IgD-negative memory B cell (primary cell): ENCODE measurements around the gene CUEDC1. TPM values are rescaled to one million over a fixed set of nuclear protein-coding genes. Genes with fewer than 3 reads are reported as not detected.
"Not testable (repeated sequence)": the region's sequence is repeated elsewhere in the genome, so short reads cannot be mapped to it uniquely, and the experiment has no call there.

Experiments
- H3K27ac Mint-ChIP-seq, 3 donors: one replicate each; pipeline ENCODE4 v1.8.0; 2020 to 2022; ENCODE audit warnings: mild to moderate bottlenecking in 3 of 3, mixed read lengths in 3 of 3, moderate library complexity in 1 of 3
- H3K27me3 Mint-ChIP-seq: one replicate; pipeline ENCODE4 v1.8.0; 2021; ENCODE audit warnings: mixed read lengths
- H3K36me3 Mint-ChIP-seq: one replicate; pipeline ENCODE4 v1.8.0; 2020; ENCODE audit warnings: mild to moderate bottlenecking, mixed read lengths
- H3K4me1 Mint-ChIP-seq, 3 donors: one replicate each; pipeline ENCODE4 v1.8.0; 2020 to 2022; ENCODE audit warnings: mixed read lengths in 3 of 3, mild to moderate bottlenecking in 1 of 3
- H3K4me3 Mint-ChIP-seq, 4 donors: one replicate each; pipeline ENCODE4 v1.8.0; 2020 to 2022; ENCODE audit warnings: mild to moderate bottlenecking in 4 of 4, mixed read lengths in 4 of 4, moderate library complexity in 3 of 4
- H3K9me3 Mint-ChIP-seq, 3 donors: one replicate each; pipeline ENCODE4 v1.8.0; 2020 to 2021; ENCODE audit warnings: mixed read lengths in 3 of 3, mild to moderate bottlenecking in 1 of 3
- polyA plus RNA-seq: library from polyadenylated mRNA; unstranded; fragments of 300-500 nt; fragmentation: Illumina TruSeq; gene quantifications from one replicate; pipeline ENCODE4 v1.2.3, GENCODE V29; 2021

Gene CUEDC1
- polyA plus RNA-seq, 1 donor from 2014 or later, result not detected

DNA sequence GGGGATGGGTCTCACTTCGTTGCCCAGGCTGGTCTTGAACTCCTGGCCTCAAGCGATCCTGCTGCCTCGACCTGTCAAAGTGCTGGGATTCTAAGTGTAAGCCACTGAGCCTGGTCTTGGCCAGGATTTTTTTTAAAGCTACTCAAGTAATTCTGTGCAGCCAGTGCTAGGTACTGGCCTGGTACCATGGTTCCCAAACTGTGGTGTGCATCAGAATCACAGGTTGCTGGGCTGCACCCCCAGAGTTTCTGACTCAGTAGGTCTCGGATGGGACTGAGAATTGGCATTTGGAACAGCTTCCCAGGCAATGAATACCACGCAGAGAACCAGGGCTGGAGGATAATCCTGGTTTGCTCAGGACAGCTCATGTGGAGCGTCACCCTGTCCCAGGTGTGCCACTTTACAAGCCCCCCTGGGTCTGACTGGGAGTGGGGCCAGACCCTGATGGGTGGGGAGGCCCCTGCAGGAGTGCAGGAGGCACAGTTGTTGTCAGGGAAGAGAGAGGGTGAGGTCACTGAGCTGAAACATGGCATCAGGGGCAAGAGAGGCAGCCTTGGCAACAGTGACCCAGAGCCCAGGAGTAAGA is 94.7 kb downstream of the CUEDC1 start:
- H3K27ac Mint-ChIP-seq, result peak overlapping the region in 2 of 3 donors; percentile 22 to 24
- H3K4me1 Mint-ChIP-seq, result peaks cover 6 to 11% (median 7%) of the 10 kb centered on the region in 3 donors
- no peaks in the 10 kb centered on the region for H3K36me3 Mint-ChIP-seq
- H3K4me3 Mint-ChIP-seq, result peak overlapping the region in 2 of 4 donors; percentile 77 to 88
- peaks cover 33% of the 10 kb centered on the region for H3K27me3 Mint-ChIP-seq
- H3K9me3 Mint-ChIP-seq, result no peaks in the 10 kb centered on the region

DNA sequence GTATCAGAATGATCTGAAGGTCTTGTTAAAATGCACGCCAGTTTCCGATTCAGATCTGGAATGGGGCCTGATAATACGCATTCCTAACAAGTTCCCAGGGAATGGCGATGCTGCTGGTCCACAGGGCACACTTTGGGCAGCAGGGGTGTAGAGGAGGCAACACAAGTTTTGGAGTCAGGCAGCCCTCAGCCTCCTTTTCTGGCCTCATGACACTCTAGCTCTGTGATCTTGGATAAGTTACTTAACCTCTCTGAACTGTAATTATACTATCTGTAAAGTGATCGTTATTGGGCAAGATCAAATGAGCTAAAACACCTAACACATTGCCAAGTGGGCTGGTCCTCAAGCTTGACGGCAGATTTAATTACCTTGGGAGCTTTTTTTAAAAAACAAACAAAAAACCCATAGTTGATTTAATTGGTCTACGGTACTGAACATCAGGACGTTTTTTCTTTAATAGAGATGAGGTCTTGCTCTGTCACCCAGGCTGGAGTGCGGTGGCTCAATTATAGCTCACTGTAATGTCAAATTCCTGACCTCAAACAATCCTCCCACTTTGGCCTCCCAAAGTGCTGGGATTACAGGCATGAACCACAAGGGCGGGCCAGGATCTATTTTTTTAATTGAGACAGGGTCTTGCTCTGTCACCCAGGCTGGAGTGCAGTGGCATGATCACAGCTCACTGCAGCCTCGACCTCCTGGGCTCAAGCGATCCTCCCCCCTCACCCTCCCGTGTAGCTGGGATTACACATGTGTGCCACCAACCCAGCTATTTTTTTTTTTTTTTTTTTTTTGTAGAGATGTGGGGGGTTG is 95.4 kb downstream of the CUEDC1 start:
- Mint-ChIP-seq H3K9me3 (no peaks in the 10 kb centered on the region), H3K4me1 (peaks cover 6 to 11% (median 7%) of the 10 kb centered on the region in 3 donors), H3K27me3 (peaks cover 33% of the 10 kb centered on the region), H3K27ac (peak overlapping the region in 1 of 3 donors; percentile 24), H3K36me3 (no peaks in the 10 kb centered on the region), H3K4me3 (peak overlapping the region in 2 of 4 donors; percentile 68 to 71)

DNA sequence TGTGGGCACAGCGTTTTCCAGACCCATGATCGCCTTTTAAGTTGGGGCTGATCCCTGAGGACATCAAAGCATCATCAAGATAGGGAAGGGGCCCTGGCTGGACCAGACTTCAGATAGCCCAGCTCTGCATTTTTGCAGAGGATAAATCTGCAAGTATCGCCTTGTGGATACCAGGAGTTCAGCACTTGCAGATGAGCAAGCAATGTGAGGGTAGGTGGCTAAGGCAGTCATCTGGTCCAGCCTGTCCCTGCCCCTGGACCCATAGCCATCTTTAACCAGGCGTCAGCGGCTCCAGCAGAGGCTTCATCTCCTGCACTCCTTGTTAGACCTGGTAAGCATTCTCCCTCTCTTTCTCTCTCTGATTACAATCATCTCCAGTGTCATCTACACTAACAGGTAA is 96.4 kb downstream of the CUEDC1 start:
- no peaks in the 10 kb centered on the region for H3K36me3 Mint-ChIP-seq
- no peak overlapping the region for H3K27ac Mint-ChIP-seq
- H3K4me1 Mint-ChIP-seq, result peaks cover 6 to 9% (median 7%) of the 10 kb centered on the region in 3 donors
- peaks cover 33% of the 10 kb centered on the region for H3K27me3 Mint-ChIP-seq
- no peak overlapping the region for H3K4me3 Mint-ChIP-seq
- H3K9me3 Mint-ChIP-seq, result no peaks in the 10 kb centered on the region

DNA sequence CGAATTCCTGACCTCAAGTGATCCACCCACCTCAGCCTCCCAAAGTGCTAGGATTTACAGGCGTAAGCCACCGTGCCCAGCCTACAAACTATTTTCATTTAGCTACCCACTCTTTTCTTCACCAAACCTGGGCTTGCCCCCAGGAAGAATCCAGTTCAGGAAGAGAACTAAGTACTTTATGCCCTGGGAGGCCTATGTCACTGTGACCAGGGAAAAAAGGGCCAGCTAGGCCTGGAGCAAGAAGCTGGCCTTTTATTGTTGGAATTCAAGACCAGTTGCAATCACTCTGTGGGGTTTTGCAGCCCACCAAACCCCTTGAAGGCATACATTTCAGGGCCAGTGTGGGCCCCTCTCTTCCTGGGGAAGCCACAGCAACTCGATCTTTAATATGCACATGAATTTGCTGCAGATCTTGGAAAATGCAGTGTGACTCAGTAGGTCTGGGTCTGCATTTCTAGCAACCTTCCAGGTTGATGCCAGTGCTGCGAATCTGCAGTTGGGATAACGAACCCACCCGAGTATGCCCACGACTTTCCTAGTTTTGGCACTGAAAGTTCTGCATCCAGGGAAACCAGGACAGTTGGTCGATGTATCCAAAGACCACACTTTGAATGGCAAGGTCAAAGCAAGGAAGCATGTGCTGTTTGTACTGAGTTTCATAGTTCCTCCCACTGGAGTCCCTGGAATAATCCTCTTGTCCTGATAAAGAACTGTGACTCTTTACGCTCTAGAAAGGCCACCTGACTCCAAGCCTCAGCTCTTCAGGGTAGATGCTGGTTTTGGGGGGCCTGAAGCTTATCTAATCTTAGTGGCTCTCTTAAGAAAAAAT is 98.2 kb downstream of the CUEDC1 start:
- Mint-ChIP-seq H3K36me3 (no peaks in the 10 kb centered on the region), H3K9me3 (no peaks in the 10 kb centered on the region), H3K4me1 (peaks cover 6 to 9% (median 7%) of the 10 kb centered on the region in 3 donors), H3K27me3 (peaks cover 25% of the 10 kb centered on the region), H3K27ac (no peak overlapping the region), H3K4me3 (no peak overlapping the region)

DNA sequence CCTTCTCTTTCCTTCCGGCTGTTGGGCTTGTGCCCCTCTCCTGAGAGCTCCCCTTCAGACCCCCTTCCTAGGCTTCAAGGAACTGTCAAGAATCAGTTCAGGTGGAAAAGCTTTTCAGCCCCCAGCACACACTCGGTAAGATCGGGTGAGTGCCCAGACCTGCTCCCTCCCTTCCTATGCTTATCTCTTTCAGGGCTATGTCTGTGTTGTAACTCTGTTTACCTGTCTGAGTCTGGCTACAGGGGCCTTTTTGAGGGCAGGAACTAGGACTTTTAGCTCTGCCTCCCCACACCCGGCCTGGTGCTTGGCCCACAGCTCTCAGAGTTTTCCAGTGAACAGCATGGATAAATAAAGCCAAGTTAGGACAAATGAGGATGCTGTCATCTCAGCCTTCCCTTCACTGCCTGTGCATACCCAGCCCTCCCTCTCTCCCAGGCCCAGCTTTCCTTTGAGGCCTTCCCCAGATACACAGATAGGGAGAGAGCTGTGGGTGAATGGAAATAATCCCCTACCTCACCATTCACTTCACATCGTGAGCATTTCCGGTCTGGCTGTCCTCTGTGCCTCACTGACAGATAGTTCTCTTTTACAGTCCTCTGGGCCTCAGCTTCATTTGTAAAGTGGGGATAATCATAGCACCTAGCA is 99.7 kb downstream of the CUEDC1 start:
- Mint-ChIP-seq H3K4me3 (peak overlapping the region in 2 of 4 donors; percentile 34 to 37), H3K4me1 (peaks cover 0 to 9% (median 8%) of the 10 kb centered on the region in 3 donors), H3K27me3 (peaks cover 15% of the 10 kb centered on the region), H3K9me3 (no peaks in the 10 kb centered on the region), H3K27ac (no peak overlapping the region), H3K36me3 (no peaks in the 10 kb centered on the region)

DNA sequence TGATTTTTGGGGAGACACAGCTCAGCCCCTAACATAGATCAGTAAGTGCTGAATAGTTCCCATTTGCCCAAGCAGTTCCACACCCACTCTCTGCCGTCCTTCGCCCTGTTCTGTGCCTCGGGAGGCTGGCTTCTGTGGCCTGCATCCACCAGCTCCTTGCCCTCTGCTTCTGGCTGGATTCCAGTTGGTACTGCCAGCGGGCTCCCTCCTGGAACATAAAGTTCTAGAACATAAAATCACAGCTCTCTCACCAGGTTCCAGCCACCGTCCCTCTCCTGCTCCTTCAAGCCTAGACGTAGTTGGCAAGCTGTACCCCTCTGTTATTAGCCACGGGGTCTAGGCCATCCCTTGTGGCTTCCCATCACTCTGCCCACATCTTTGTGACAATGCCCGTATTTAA is 101.5 kb downstream of the CUEDC1 start:
- Mint-ChIP-seq H3K27me3 (peaks cover 3% of the 10 kb centered on the region), H3K4me1 (peaks cover 11 to 22% (median 17%) of the 10 kb centered on the region in 3 donors), H3K36me3 (no peaks in the 10 kb centered on the region), H3K4me3 (peak overlapping the region in 2 of 4 donors; percentile 41 to 87), H3K9me3 (no peaks in the 10 kb centered on the region), H3K27ac (no peak overlapping the region)

DNA sequence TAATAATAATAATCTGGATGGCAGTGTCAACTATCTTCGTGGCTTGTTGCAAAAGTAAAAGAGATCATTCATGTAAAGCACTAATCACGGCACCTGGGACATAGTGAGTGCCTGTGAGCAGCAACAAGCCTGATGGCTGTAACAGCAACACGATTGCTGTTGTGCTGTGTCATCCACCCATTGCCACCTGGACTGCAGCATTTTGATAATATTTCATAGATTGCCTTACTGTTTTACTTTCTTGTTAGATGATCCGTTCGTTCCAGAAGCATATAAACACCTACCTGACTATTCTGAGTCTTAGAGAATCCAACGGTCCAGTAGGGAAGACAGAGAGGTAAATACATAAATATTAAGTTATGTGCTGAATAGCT is 102.3 kb downstream of the CUEDC1 start:
- Mint-ChIP-seq H3K27me3 (no peaks in the 10 kb centered on the region), H3K36me3 (no peaks in the 10 kb centered on the region), H3K4me1 (peaks cover 11 to 25% (median 19%) of the 10 kb centered on the region in 3 donors), H3K9me3 (no peaks in the 10 kb centered on the region), H3K27ac (no peak overlapping the region), H3K4me3 (peak overlapping the region in 1 of 4 donors; percentile 87)

DNA sequence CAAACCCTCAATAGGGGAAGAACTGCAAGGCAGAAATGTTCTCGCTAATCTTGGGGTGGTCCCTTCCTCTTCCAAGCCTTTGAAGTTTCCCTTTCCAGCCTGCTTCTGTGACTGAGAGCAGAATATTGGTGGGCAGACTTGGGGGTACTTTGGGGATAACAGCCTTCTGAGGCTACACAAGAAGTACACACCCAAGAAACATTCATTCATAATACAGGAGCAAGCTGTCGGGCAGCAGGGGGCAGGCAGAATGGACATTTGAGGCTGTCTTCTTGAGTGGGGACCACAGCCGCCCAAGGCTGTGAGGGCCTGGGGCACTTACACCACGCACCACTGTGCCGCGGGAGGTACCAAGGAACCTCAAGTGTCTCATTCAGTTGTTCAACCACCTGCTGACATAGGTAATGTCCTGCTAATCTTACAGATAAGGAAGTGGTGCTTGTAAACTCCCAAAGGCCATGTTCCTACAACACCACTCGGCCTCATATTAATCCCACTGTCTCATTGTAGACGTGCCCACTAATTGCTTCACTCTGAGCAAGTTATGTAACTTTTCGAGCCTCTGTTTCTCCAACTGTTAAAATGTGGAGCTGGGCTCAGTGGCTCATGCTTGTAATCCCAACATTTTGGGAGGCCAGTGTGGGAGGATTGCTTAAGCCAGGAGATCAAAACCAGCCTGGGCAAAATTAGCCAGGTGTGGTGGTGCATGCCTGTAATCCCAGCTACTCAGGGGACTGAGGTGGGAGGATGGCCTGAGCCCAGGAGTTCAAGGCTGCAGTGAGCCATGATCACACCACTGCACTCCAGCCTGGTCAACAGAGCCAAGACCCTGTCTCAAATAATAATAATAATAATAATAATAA is 102.9 kb downstream of the CUEDC1 start:
- H3K4me1 Mint-ChIP-seq, result peaks cover 11 to 25% (median 19%) of the 10 kb centered on the region in 3 donors
- no peaks in the 10 kb centered on the region for H3K9me3 Mint-ChIP-seq
- peak overlapping the region in 2 of 3 donors; percentile 64 to 92 for H3K27ac Mint-ChIP-seq
- no peaks in the 10 kb centered on the region for H3K27me3 Mint-ChIP-seq
- peak overlapping the region in 3 of 4 donors; percentile 63 to 87 (median 77) for H3K4me3 Mint-ChIP-seq
- H3K36me3 Mint-ChIP-seq, result no peaks in the 10 kb centered on the region

DNA sequence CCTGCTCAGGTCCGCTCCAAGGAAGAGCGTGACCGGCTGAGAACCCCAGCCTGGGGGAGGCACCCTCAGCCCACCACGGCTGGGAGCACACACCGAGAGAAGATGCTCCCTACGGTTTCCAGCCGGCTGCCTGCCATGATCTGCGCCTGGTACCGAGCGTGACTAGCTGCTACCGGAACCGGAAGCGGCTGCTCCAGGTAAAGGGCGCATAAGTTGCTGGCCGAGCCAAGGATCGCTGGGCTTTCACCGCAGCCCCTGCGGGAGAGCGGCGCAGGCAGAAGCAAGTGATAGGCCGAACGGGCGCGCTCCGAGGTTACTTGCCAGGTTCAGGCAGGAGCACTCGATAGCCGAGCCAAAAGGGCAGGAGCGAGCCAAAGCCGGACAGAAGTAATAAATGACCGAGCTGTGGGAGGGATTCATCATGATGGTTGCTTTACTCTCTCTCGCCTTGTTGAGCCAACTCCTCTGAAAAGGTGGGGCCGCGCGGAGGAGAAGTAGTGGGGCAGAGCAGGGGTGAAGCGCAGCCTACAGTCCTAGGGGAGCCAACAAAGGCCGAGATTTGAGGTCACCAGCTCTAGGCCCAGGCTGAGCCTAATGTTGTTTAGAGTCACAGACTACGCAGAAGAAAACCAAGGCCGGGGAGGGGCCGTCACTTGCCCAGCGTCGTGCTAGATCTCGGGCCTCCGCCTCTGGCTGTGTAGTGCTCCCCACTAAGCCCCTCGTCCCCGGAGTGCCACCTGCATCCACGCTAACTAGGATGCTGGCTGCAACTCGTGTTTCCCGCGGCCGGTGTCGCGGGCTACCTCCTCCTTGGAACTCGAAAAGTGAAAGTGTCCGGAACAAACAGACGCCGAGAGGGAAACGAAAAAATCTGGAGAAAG is 105.1 kb downstream of the CUEDC1 start, which contains the start of gene MRPS23:
MRPS23 (minus strand) TSS at position 171 of the 881 bp plus-strand sequence; CDS start at position 137, 34 bp downstream.
- H3K27ac Mint-ChIP-seq, result peak within 1 kb of the TSS; percentile 76 to 99 (median 95)
- no peaks in the 10 kb centered on the region for H3K9me3 Mint-ChIP-seq
- H3K27me3 Mint-ChIP-seq, result no peaks in the 10 kb centered on the region
- H3K36me3 Mint-ChIP-seq, result peaks cover 3% of the 10 kb centered on the region
- H3K4me1 Mint-ChIP-seq, result peaks cover 18 to 28% (median 21%) of the 10 kb centered on the region in 3 donors
- peak within 1 kb of the TSS; percentile 91 to 99 (median 96) for H3K4me3 Mint-ChIP-seq

DNA sequence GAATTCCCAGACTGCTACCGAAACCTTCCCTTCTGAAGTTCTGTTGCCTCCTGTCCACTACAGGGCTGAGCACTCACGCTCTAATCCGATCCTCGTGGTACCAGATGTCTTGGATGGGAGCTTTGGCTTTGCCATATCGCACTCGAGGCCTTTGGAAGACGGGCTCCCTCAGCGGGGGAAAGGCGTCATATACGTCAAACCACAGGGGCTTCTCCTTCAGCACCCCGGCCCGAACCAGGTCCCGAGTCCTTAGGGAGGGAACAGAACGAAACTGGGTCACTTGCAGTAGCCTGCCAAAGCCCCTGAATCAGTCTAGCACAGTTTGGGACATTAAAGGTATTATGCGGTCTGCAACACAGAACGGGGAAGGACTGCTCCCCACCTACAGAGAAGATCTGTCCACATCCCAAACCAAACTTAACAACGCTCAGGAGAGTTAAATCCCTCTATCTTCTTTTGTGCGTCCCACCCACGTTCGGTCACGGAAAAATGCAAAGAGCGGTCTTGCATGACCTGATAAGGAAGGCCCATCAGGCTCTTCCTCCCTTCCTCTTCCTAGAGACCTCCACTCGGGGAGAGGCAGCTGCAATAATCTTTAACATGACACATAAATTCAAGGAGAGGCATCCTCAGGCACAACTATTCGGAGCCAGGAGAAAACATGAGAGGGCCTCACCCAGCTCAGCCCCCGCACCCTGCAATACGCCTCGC is 105.9 kb downstream of the CUEDC1 start:
- peaks cover 18 to 28% (median 21%) of the 10 kb centered on the region in 3 donors for H3K4me1 Mint-ChIP-seq
- peaks cover 3% of the 10 kb centered on the region for H3K36me3 Mint-ChIP-seq
- H3K27ac Mint-ChIP-seq, result peak overlapping the region; percentile 76 to 99 (median 95)
- H3K27me3 Mint-ChIP-seq, result no peaks in the 10 kb centered on the region
- peak overlapping the region; percentile 91 to 99 (median 96) for H3K4me3 Mint-ChIP-seq
- no peaks in the 10 kb centered on the region for H3K9me3 Mint-ChIP-seq

DNA sequence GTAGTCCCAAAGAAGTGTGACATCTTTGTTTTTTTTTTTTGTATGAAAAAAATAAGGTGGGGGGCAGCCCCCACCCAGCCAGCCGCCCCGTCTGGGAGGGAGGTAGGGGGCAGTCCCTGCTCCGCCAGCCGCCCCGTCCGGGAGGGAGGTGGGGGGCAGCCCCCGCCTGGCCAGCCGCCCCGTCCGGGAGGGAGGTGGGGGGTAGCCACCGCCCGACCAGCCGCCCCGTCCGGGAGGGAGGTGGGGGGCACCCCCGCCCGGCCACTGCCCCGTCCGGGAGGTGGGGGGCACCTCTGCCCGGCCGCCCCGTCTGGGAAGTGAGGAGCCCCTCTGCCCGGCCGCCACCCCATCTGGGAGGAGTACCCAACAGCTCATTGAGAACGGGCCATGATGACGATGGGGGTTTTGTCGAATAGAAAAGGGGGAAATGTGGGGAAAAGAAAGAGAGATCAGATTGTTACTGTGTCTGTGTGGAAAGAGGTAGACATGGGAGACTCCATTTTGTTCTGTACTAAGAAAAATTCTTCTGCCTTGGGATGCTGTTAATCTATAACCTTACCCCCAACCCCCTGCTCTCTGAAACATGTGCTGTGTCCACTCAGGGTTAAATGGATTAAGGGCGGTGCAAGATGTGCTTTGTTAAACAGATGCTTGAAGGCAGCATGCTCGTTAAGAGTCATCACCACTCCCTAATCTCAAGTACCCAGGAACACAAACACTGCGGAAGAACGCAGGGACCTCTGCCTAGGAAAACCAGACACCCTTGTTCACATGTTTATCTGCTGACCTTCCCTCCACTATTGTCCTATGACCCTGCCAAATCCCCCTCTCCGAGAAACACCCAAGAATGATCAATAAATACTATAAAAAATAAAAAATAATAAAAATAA is 108.9 kb downstream of the CUEDC1 start:
- Mint-ChIP-seq H3K4me3 (peak overlapping the region in 1 of 4 donors; percentile 69), H3K4me1 (peaks cover 18 to 28% (median 19%) of the 10 kb centered on the region in 3 donors)
- not testable (repeated sequence) for H3K27me3 Mint-ChIP-seq, H3K36me3 Mint-ChIP-seq, H3K9me3 Mint-ChIP-seq, H3K27ac Mint-ChIP-seq

DNA sequence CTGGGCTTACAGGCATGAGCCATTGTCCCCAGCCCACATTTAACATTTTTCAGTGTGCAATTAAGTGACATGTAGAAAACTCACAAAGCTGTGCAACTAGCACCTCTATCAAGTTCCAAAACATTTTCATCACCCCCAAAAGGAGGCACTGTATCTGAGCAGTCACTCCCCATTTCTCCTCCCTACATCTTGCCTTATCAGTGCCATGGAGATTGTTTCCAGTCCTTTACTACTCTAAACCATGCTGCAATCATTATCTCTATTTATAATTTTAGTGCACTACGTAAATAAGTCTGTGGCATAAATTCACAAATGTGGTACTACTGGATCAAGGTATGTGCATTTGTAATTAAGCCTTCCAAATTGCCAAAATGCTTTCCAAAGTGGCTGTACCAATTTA is 112.9 kb downstream of the CUEDC1 start:
- Mint-ChIP-seq H3K27me3 (no peaks in the 10 kb centered on the region), H3K27ac (no peak overlapping the region), H3K36me3 (peaks cover 7% of the 10 kb centered on the region), H3K9me3 (no peaks in the 10 kb centered on the region), H3K4me1 (peaks cover 4 to 7% (median 5%) of the 10 kb centered on the region in 3 donors), H3K4me3 (no peak overlapping the region)
